ENCODE measurements around the gene ADAMTSL2.

Gene ADAMTSL2

DNA sequence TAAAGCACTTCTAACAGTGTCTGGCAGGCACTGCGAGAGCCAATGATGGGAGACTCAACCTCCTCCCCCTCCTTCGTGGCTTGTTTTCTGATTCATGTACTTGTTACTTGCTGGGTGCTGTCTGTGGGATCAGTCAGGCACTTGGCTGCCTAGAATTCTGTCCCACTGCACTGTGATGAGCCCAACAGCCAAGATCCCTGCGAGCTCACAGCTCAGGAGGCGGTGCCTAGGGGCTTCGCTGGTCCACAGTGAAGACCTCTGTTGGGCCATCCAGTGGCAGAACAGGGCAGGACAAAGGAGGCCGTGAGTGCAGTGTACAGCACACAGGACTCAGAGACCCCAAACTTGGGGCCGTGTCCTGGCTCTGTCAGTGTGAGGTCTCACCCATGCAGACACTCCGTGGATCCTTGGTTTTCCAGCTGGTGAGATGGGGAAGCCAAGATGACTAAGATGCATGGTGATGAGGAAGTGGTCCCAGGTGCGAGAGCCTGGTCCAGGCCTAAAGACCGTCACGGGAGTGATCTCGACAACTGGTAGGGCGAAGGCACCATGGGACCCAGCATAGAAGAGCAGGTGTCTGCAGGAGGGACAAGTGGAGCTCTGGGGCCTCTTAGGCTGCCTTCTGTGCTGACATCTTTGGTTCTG, 29.2 kb upstream of the ADAMTSL2 start:
- TF ChIP-seq EGR1 (IDR thresholded peaks at IDR 0.05) (no peak), FOXM1 (IDR thresholded peaks at IDR 0.05; ENCODE audit: borderline replicate concordance, low read depth) (no peak), TCF12 (IDR thresholded peaks at IDR 0.05; ENCODE audit: low read depth) (no peak), EP300 (IDR thresholded peaks at IDR 0.05; ENCODE audit: borderline replicate concordance) (no peak), ZBTB7A (IDR thresholded peaks at IDR 0.05; ENCODE audit: low read depth) (no peak), TEAD4 (IDR thresholded peaks at IDR 0.05) (no peak), TAF1 (IDR thresholded peaks at IDR 0.05; ENCODE audit: low read depth) (no peak), CREB1 (IDR thresholded peaks at IDR 0.05; ENCODE audit: low read depth) (no peak), CEBPB (IDR thresholded peaks at IDR 0.05) (no peak), NFIC (IDR thresholded peaks at IDR 0.05) (no peak), YY1 (IDR thresholded peaks at IDR 0.05; ENCODE audit: low read depth) (no peak)
- TF ChIP-seq, protein P1, sequence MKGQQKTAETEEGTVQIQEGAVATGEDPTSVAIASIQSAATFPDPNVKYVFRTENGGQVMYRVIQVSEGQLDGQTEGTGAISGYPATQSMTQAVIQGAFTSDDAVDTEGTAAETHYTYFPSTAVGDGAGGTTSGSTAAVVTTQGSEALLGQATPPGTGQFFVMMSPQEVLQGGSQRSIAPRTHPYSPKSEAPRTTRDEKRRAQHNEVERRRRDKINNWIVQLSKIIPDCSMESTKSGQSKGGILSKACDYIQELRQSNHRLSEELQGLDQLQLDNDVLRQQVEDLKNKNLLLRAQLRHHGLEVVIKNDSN (IDR thresholded peaks at IDR 0.05) = no peak
- TF ChIP-seq, protein P2, sequence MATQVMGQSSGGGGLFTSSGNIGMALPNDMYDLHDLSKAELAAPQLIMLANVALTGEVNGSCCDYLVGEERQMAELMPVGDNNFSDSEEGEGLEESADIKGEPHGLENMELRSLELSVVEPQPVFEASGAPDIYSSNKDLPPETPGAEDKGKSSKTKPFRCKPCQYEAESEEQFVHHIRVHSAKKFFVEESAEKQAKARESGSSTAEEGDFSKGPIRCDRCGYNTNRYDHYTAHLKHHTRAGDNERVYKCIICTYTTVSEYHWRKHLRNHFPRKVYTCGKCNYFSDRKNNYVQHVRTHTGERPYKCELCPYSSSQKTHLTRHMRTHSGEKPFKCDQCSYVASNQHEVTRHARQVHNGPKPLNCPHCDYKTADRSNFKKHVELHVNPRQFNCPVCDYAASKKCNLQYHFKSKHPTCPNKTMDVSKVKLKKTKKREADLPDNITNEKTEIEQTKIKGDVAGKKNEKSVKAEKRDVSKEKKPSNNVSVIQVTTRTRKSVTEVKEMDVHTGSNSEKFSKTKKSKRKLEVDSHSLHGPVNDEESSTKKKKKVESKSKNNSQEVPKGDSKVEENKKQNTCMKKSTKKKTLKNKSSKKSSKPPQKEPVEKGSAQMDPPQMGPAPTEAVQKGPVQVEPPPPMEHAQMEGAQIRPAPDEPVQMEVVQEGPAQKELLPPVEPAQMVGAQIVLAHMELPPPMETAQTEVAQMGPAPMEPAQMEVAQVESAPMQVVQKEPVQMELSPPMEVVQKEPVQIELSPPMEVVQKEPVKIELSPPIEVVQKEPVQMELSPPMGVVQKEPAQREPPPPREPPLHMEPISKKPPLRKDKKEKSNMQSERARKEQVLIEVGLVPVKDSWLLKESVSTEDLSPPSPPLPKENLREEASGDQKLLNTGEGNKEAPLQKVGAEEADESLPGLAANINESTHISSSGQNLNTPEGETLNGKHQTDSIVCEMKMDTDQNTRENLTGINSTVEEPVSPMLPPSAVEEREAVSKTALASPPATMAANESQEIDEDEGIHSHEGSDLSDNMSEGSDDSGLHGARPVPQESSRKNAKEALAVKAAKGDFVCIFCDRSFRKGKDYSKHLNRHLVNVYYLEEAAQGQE (IDR thresholded peaks at IDR 0.05; ENCODE audit: low read depth) = no peak
- TF ChIP-seq, protein P3, sequence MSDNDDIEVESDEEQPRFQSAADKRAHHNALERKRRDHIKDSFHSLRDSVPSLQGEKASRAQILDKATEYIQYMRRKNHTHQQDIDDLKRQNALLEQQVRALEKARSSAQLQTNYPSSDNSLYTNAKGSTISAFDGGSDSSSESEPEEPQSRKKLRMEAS (IDR thresholded peaks at IDR 0.05) = no peak

DNA sequence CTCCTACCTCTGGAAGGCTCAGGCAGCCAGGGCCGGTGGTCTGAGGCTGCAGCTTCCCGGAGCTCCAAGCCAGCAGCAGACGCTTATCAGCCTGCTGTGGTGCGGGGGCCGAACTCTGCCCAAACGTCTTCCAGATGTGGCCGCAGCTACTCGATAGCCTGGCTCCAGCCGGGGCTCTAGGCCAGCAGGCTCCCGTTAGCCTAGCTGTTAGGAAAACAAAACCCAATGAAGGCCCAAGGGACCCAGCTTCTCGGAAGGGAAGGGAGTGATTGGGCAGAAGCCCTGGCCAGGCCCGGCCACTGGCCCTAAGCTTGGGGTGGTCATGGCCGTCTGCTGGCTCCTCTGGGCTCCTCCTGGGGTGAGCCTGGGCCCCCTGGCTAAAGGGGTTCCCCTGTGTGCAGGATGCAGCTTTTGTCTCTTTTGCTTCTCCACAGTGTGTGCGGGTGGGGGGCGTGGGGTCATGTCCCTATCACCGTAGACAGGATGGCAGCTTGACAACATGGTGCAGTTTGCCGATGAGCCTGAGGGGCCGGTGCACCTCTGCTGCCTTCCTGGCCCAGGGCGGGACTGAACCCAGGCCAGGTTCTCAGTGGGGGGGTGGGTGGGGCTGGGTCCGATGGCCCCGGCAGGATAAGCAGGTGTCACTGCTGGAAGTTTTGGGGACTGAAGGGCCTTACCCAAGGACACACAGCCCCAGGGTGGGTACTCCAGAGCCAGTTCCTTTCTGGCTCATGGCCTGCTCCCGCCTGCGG, 28.4 kb upstream of the ADAMTSL2 start:
- TF ChIP-seq, protein P3 (IDR thresholded peaks at IDR 0.05) = no peak

DNA sequence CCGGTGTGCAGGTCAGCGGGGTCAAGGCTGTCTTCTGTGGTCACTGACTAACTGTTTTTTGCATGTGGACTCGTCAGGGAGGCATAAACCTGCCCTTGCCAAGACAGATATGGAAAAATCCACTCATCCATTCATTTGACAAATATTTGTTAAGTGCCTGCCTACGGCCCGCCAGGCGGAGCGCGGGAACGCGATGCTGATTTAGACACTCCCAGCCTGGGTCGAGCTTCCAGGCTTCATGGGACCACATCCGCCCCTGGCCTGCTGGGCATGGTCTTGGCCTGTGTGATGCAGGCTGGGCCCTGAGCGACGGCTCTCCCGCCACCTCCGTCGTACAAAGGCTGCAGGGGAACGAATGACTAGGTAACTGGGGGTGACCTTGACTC, 27.9 kb upstream of the ADAMTSL2 start:
- TF ChIP-seq ZBTB7A (IDR thresholded peaks at IDR 0.05; ENCODE audit: low read depth) (no peak), YY1 (IDR thresholded peaks at IDR 0.05; ENCODE audit: low read depth) (no peak), TCF12 (IDR thresholded peaks at IDR 0.05; ENCODE audit: low read depth) (no peak), TAF1 (IDR thresholded peaks at IDR 0.05; ENCODE audit: low read depth) (no peak), RAD21 (IDR thresholded peaks at IDR 0.05; ENCODE audit: low read depth) (no peak), TEAD4 (IDR thresholded peaks at IDR 0.05) (no peak), CREB1 (IDR thresholded peaks at IDR 0.05; ENCODE audit: low read depth) (no peak)
- TF ChIP-seq, protein P1 (IDR thresholded peaks at IDR 0.05) = no peak
- TF ChIP-seq, protein P2 (IDR thresholded peaks at IDR 0.05; ENCODE audit: low read depth) = no peak

DNA sequence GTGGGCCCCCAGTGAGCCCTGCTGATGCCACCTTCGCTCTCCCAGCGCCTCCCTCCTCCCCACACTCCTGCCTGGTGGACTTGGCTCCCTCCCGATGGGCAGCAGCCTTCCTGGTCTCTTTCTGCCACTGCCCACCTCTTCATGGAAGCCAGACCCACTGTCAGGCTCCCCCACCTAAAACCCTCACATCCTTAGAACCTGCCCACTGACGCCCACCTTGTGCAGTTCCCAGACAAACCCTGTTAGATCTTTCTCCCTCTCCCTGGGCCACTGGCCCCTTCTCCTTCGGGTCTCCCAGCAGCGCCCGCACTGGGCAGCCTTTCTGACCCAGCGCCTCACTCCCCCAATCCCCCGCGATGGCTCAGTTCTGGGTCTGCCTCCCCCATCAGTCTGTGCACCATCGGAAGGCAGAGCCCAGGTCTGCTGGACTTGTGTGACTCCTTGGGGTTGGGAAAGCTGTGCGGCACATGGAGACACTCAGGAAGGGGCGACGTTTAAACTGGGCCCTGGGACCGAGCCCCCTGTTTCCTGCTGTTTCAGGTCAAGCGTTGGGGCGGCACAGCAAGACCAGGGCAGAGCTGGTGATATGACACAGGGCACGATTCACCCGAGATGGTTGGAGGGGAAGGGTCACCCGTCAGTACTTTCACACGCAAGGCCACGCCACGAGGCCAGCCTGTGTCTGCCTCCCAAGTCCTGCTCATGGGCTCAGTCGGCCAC, 27.1 kb upstream of the ADAMTSL2 start:
- no peak for TF ChIP-seq ZBTB7A (IDR thresholded peaks at IDR 0.05; ENCODE audit: low read depth)
- TF ChIP-seq NFIC (IDR thresholded peaks at IDR 0.05) = no peak
- TF ChIP-seq EP300 (IDR thresholded peaks at IDR 0.05; ENCODE audit: borderline replicate concordance) = no peak
- TF ChIP-seq, protein P3 (IDR thresholded peaks at IDR 0.05) = no peak
- no peak for TF ChIP-seq TEAD4 (IDR thresholded peaks at IDR 0.05)
- no peak for TF ChIP-seq CREB1 (IDR thresholded peaks at IDR 0.05; ENCODE audit: low read depth)
- TF ChIP-seq RAD21 (IDR thresholded peaks at IDR 0.05; ENCODE audit: low read depth) = no peak
- TF ChIP-seq, protein P1 (IDR thresholded peaks at IDR 0.05) = no peak
- TF ChIP-seq YY1 (IDR thresholded peaks at IDR 0.05; ENCODE audit: low read depth) = no peak
- no peak for TF ChIP-seq CEBPB (IDR thresholded peaks at IDR 0.05)
- no peak for TF ChIP-seq TCF12 (IDR thresholded peaks at IDR 0.05; ENCODE audit: low read depth)
- no peak for TF ChIP-seq EGR1 (IDR thresholded peaks at IDR 0.05)
- no peak for TF ChIP-seq FOXM1 (IDR thresholded peaks at IDR 0.05; ENCODE audit: borderline replicate concordance, low read depth)
- TF ChIP-seq TAF1 (IDR thresholded peaks at IDR 0.05; ENCODE audit: low read depth) = no peak
- TF ChIP-seq, protein P2 (IDR thresholded peaks at IDR 0.05; ENCODE audit: low read depth) = no peak
